ENCODE results near the gene MT1H.
"Not testable (repeated sequence)": the region's sequence is repeated elsewhere in the genome, so short reads cannot be mapped to it uniquely, and the experiment has no call there.

Gene MT1H

DNA sequence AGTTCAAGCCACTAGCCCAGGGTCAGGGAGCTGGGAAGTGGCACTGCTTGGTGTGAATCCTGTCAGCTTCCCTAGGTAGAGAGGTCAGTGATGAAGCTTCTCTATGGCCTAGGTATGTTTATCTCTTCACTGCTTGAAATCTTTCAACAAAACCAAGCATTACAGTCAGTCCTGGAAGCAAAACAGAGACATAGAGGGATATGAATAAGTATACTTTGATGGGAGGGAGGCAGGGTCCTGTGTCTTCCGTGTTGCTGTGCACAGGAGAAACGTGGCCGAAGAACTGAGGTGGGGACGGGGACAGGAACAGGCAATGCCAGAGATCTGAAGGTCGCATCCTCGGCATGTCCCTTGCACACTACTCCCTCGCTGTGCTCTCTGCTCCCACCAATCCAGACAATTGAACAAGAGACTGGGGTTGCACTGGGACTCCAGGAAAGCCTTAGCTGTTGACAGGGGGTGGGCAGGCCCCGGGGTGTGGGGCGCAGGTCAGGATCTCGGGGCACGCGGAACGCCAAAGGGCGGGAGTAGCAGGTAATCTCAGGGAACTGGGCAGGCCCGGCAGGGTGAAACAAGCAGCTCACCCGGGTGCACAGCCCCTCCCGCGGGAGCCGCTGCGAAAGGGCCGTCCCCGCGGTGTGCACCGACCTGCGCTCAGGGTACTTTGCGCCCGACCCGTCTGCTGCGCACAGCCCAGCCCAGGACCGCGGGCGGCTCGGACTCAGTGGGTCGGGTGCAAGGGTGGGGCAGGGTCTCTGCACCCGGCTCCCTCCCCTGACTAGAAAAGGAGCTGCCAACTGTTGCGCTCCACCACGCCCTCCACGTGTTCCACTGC, at the start of gene MT1H:
TSS of gene MT1H (plus strand) at position 810 of the 835 bp plus-strand sequence. CDS start 71 bp downstream, outside the sequence.
- no peak for DNase-seq (ENCODE audit: low read depth in 2 of 2)

DNA sequence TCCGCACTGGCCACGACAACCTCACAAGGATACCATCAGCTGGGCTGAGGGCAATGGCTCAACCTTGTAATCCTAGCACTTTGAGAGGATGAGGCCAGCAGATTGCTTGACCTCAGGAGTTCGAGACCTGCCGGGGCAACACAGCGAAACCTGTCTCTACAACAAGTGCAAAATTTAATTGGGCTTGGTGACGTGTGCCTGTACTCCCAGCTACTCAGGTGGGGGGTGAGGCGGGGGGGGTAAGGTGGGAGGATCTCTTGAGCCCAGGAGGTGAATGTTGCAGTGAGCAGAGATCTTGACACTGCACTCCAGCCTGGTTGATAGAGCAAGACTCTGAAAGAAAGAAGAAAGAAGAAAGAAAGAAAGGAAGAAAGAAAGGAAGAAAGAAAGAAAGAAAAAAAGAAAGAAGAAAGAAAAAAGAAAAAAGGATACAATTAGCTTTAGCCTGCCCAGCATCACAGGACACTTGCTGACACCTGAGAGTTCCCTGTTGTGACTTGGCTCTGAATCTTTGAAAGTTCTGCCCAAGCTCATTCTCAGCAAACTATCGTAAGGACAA, 49.2 kb upstream of the MT1H start:
- DNase-seq (ENCODE audit: low read depth in 2 of 2), result no peak

DNA sequence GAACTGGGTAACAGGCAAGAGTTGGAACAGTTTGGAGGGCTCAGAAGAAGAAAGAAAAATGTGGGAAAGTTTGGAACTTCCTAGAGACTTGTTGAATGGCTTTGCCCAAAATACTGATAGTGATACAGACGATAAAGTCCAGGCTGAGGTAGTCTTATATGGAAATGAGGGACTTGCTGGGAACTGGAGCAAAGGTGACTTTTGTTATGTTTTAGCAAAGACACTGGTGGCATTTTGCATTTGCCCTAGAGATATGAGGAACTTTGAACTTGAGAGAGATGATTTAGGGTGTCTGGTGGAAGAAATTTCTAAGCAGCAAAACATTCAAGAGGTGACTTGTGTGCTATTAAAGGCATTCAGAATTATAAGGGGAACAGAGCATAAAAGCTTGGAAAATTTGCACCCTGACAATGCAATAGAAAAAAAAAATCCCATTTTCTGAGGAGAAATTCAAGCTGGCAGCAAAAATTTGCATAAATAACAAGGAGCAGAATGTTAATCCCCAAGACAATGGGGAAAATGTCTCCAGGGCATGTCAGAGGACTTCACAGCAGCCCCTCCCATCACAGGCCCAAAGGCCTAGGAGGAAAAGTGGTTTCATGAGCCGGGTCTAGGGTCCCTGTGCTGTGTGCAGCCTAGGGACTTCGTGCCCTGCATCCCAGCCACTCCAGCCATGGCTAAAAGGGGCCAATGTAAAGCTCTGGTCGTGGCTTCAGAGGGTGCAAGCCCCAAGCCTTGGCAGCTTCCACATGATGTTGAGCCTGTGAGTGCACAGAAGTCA, 47.8 kb upstream of the MT1H start:
- DNase-seq (ENCODE audit: low read depth in 2 of 2), result not testable (repeated sequence)

DNA sequence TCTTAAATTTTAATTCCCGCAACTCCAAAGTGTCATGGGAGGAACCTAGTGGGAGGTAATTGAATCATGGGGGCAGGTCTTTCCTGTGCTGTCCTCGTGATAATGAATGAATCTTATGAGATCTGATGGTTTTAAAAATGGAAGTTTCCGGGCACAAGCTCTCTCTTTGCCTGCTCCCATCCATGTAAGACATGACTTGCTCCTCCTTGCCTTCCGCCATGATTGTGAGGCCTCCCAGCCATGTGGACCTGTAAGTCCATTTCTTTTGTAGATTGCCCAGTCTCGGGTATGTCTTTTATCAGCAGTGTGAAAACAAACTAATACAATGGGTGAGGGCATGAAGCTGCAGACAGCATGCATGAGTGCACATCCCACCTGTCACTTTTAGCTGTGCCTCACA, 46.4 kb upstream of the MT1H start:
- not testable (repeated sequence) for DNase-seq (ENCODE audit: low read depth in 2 of 2)

DNA sequence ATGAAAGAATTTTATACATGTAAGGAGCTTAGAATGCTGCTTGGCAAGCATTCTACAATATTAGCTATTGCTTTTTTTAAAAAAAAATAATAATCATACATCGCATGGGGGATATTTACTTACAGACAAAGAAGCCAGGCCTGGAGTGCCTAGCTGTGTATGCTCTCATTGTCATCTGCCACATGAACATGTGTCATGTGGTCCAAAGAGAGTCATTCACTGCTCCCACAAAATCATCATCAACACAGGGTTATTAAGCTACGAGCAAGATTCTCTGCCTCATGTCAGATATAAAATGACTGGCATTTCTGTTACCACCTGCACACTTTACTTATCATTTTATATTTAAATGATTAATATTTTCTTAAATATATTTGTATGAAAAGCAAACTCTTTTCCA, 46.0 kb upstream of the MT1H start:
- DNase-seq (ENCODE audit: low read depth in 2 of 2), result no peak

DNA sequence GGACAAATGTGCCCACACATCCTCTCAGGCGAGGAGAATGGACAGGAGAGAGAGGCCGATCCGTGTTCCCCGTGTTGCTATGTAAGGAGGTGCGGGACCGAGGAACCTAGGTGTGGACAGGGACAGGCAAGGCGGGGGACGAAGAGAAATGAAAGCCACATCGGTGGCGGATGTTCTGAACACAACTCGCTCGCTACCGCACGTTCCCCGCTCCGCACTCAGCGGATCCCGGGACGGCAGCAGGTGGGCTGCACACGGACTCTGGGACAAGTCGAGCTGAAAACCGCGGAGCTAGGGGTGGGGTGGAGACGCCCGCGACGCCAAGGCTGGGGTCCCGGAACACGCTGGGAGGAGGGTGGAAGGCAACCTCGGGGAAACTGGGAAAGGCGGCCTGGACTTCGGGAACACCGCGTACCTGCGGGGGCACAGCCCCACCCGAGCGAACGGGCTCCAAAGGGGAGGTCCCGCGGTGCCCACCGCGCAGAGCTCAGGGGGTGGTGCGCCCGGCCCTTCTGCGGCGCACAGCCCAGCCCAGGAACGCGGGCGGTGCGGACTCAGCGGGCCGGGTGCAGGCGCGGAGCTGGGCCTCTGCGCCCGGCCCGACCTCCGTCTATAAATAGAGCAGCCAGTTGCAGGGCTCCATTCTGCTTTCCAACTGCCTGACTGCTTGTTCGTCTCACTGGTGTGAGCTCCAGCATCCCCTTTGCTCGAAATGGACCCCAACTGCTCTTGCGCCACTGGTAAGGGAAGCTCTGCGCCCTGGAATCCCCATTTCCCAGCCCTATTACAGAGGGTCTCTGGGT, 44.3 kb upstream of the MT1H start, which contains the start of gene MT1E:
TSS of gene MT1E (plus strand) at position 642 of the 803 bp plus-strand sequence. CDS start at position 713, 71 bp downstream.
- peak; percentile 49 to 63 for DNase-seq (ENCODE audit: low read depth in 2 of 2)

DNA sequence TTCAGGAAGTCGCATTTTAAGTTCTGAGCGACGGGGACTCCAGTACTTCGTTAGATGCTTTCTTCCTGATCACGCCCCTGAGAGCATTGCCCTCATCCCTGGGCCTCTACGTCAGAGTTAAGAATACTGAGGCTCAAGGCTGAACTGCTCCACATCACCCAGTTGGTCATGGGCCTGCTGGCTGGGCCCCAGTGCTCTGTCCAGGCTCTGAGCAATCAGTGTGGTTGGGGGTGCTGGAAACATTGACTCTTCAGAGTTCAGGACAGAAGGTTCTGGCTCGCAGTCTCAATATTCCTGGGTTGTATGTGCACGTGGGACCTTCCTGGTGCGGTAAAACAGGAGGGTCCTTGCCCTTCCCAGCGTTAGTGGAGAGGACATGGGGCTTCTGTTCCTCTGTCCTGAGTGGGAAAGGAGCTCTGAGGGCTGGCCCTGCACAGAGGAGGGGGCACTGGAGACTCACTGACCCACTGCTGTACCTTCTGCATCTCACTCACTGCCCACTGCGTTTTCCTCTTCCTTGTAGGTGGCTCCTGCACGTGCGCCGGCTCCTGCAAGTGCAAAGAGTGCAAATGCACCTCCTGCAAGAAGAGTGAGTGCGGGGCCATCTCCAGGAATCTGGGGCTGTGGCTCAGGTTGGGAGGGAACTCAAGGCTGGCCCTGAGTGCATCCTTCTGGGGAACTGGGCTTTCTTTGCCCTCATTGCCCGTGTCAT, 43.5 kb upstream of the MT1H start:
- no peak for DNase-seq (ENCODE audit: low read depth in 2 of 2)

DNA sequence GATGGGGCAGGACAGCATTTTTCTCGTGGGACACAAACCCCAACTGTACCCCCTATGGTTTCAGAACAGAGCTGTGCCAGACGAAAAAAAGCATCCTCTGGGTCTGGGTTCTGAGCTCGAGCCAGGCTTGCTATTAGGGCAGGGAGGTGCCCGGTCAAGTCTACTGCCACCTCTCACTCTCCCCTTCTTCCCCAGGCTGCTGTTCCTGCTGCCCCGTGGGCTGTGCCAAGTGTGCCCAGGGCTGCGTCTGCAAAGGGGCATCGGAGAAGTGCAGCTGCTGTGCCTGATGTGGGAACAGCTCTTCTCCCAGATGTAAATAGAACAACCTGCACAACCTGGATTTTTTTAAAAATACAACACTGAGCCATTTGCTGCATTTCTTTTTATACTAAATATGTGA, 42.9 kb upstream of the MT1H start:
- no peak for DNase-seq (ENCODE audit: low read depth in 2 of 2)

DNA sequence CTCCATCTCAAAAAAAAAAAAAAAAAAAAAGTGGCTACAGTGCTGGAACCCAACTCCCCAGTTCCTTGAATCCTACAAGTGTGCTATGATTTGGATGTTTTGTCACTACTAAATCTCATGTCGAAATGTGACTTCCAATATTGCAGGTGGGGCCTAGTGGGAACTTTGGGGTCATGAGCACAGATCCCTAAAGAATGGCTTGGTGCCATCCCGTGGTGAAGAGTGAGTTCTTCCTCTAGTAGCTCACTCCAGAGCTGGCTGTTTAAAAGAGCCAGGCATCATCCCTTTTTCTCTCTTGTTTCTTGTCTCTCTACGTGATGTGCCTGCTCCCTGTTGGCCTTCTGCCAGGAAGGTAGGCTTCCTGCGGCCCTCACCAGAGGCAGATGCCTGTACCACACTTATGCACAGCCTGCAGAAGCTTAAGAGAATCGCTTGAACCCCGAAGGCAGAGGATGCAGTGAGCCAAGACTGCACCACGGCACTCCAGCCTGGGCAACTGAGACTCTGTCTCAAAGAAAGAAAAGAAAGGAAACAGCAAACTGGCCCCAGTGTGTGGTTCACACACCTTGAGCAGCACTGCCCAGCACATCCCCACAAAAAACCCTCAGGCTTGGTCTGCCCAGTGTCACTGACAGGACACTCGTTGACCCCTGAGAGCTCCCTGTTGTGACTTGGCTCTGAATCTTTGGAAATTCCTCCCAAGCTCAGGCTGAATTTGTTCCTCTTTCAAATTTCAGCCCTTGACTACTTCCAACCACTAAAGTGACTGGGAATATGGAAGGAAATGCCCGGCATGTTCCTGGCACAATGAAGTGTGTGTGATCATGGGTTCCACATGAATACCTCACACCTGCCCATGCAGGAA, 40.9 kb upstream of the MT1H start:
- DNase-seq (ENCODE audit: low read depth in 2 of 2), result no peak

DNA sequence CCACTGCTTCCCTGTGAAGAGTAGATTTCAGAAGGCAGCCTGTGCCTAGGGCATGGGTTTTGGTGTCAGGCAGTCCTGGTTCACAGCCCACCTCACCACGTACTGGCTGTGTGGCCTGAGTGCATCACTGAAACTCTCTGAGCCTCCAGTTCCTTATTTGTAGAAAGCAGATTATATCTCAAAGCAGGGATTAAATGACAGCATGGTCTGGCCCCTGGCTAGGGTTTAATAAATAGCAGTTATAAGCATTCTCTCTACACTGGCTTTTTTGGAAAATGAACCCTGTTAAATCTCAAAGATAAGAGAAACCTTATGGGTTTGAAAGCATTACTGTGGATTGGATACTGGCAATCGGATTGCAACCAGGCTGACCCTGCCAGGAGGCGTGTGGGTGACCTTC, 40.1 kb upstream of the MT1H start:
- no peak for DNase-seq (ENCODE audit: low read depth in 2 of 2)

DNA sequence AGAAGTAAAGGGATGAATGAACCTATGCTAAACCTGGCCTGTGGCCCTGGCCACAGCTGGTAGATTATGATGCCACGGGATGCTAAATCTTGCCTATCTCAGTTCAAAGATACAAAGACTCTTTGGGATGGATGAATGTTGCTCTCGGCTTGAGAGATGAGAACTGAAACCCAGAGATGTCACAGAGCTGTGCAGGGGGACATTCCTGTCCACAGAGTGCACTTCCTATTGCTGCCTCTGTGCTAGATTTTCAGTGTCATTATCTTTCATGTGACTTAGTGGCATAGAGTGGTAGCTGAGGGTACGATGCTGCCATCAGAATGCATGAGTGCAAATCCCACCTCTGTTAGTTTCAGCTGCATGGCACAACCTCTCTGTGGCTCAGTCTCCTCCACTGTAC, 39.5 kb upstream of the MT1H start:
- no peak for DNase-seq (ENCODE audit: low read depth in 2 of 2)

DNA sequence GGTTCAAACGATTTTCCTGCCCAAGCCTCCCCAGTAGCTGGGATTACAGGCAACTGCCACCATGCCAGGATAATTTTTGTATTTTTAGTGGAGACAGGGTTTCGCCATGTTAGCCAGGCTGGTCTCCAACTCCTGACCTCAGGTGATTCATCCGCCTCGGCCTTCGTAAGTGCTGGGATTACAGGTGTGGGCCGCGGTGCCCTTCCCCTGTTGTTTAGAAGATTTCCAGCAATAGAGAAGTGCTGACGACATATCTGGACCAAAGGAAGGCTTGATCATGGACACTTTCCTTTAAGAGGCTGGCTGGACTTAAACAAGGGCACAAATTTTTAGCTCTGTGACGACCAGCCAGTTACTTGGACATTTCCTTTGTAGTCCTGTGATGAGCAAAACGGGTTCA, 38.4 kb upstream of the MT1H start:
- DNase-seq (ENCODE audit: low read depth in 2 of 2), result no peak

DNA sequence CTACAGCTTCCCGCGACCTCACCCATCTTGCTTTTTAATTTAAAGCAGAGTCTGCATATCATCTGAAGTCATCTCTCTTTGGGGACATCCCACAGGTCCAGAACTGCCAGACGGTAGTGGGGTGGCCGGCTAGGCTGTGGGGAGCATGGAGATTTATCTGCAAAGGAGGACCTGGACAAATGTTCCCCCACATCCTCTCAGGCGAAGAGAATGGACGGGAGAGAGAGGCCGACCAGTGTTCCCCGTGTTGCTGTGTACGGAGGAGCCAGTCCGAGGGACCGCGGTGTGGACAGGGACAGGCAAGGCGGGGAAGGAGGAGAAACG, 37.8 kb upstream of the MT1H start:
- no peak for DNase-seq (ENCODE audit: low read depth in 2 of 2)

DNA sequence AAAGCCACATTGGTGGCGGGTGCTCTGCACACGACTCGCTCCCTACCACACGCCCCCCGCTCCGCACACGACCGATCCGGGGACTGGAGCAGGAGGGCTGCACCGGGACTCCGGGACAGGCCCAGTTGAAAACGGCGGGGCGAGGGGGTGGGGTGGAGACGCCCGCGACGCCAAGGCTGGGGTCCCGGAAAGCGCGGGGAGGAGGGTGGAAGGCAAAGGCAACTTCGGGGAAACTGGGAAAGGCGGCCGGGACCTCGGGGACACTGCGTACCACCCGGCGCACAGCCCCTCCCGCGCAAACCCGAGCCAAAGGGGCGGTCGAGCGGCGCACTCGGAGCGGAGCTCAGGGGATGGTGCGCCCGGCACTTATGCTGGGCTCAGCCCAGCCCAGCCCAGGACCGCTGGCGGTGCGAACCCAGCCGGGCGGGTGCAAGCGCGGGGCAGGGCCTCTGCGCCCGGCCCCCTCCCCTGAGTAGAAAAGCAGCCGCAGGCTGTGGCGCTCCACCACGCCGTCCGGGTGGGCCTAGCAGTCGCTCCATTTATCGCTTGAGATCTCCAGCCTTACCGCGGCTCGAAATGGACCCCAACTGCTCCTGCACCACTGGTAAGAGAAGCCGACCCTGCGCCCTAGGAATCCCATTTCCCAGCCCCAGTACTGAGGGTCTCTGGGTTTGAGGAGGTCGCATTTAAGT, 37.3 kb upstream of the MT1H start, which contains the start of gene MT1M:
TSS of gene MT1M (plus strand) at position 504 of the 692 bp plus-strand sequence. CDS start at position 577, 73 bp downstream.
- no peak for DNase-seq (ENCODE audit: low read depth in 2 of 2)

DNA sequence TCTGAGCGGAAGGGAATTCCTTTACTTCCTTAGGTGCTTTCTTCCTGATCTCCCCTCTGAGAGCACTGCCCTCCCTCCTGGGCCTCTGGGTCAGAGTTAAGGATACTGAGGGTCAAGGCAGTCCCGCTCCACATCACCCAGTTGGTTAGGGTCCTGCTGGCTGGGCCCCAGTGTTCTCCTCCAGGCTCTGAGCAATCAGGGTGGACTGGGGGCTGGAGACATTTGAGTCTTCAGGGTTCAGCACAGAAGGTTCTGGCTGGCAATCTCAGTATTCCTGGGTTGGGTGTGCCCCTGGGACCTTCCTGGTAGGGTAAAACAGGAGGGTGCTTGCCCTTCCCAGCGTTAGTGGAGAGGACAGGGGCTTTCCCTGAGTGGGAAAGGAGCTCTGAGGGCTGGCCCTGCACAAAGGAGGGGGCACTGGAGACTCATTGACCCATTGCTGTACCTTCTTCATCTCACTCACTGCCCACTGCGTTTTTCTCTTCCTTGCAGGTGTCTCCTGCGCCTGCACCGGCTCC, 36.7 kb upstream of the MT1H start:
- DNase-seq (ENCODE audit: low read depth in 2 of 2), result no peak

DNA sequence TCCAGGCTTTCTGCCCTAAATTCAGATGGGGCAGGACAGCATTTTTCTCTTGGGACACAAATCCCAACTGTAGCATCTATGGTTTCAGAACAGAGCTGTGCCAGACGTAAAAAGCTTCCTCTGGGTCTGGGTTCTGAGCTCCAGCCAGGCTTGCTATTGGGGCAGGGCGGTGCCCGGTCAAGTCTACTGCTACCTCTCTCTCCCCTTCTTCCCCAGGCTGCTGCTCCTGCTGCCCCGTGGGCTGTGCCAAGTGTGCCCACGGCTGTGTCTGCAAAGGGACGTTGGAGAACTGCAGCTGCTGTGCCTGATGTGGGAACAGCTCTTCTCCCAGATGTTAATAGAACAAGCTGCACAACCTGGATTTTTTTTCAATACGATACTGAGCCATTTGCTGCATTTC, 36.1 kb upstream of the MT1H start:
- no peak for DNase-seq (ENCODE audit: low read depth in 2 of 2)

DNA sequence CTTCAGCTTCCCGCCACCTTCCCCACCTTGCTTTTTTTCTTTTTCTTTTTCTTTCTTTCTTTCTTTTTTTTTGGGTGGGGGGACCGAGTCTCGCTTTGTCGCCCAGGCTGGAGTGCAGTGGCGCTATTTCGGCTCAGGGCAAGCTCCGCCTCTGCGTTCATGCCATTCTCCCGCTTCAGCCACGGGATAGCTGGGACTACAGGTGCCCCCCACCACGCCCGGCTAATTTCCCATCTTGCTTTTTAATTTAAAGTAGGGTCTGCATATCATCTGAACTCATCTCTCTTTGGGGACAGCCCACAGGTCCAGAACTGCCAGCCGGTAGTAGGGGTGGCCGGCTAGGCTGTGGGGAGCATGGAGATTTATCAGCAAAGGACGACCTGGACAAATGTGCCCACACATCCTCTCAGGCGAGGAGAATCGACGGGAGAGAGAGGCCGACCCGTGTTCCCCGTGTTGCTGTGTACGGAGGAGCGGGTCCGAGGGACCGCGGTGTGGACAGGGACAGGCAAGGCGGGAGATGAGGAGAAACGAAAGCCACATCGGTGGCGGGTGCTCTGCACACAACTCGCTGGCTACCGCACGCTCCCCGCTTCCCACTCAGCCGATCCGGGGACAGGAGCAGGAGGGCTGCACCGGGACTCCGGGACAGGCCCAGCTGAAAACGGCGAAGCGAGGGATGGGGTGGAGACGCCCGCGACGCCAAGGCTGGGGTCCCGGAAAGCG, 34.7 kb upstream of the MT1H start:
- DNase-seq (ENCODE audit: low read depth in 2 of 2), result no peak

DNA sequence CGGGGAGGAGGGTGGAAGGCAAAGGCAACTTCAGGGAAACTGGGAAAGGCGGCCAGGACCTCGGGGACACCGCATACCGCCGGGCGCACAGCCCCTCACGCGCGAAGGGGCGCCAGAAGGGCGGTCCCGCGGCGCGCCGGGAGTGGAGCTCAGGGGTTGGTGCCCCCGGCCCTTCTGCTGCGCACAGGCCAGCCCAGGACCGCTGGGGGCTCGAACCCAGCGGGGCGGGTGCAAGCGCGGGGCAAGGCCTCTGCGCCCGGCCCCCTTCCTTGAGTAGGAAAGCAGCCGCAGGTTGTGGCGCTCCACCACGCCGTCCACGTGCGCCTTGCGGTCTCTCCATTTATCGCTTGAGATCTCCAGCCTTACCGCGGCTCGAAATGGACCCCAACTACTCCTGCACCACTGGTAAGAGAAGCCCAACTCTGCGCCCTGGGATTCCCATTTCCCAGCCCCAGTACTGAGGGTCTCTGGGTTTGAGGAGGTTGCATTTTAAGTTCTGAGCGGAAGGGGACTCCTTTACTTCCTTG, 34.1 kb upstream of the MT1H start:
- no peak for DNase-seq (ENCODE audit: low read depth in 2 of 2)
